Measurements from ENCODE around the gene LHX4.

The LHX4 gene

GRCh38 chr1:180190091-180190490 is 40.0 kb upstream of the LHX4 start:
- no peak for DNase-seq (ENCODE audit: low spot score)
- H3K27ac ChIP-seq: no peak overlapping the region
- ChIA-PET CTCF (interaction anchor here (1.4 kb wide), 1 partner anchor 41 kb away, joined by 5 read pairs; no protein-coding TSS in a partner anchor), POLR2A (ENCODE audit: low non-redundant PET) (no interaction called here)
- TF ChIP-seq CTCF (conservative IDR thresholded peaks at IDR 0.05; ENCODE audit: low read depth): no peak

- DNase-seq (ENCODE audit: low spot score): no peak
- ChIA-PET CTCF (interaction anchor here (0.6 kb wide), 1 partner anchor 38 kb away, joined by 3 read pairs; no protein-coding TSS in a partner anchor), POLR2A (ENCODE audit: low non-redundant PET) (no interaction called here)
- no peak overlapping the region for H3K27ac ChIP-seq
- TF ChIP-seq CTCF (conservative IDR thresholded peaks at IDR 0.05; ENCODE audit: low read depth): no peak
Observed at GRCh38 chr1:180192172-180192571, 37.9 kb upstream of the LHX4 start.

GRCh38 chr1:180193141-180194047 is 36.7 kb upstream of the LHX4 start:
- ChIA-PET POLR2A (ENCODE audit: low non-redundant PET) (no interaction called here), CTCF (no interaction called here)
- TF ChIP-seq CTCF (conservative IDR thresholded peaks at IDR 0.05; ENCODE audit: low read depth): no peak
- no peak for DNase-seq (ENCODE audit: low spot score)
- no peak overlapping the region for H3K27ac ChIP-seq

GRCh38 chr1:180194048-180194425 is 36.0 kb upstream of the LHX4 start:
- no peak for DNase-seq (ENCODE audit: low spot score)
- ChIA-PET CTCF (no interaction called here), POLR2A (ENCODE audit: low non-redundant PET) (no interaction called here)
- H3K27ac ChIP-seq: no peak overlapping the region
- no peak for TF ChIP-seq CTCF (conservative IDR thresholded peaks at IDR 0.05; ENCODE audit: low read depth)

- POLR2A ChIA-PET (ENCODE audit: low non-redundant PET): no interaction called here
- no peak overlapping the region for H3K27ac ChIP-seq
- no peak for TF ChIP-seq CTCF (conservative IDR thresholded peaks at IDR 0.05; ENCODE audit: low read depth)
- CTCF ChIA-PET: interaction anchor here (0.6 kb wide), 1 partner anchor 14 kb away, joined by 4 read pairs; no protein-coding TSS in a partner anchor
- DNase-seq (ENCODE audit: low spot score): no peak
Observed at GRCh38 chr1:180194546-180195207, 35.4 kb upstream of the LHX4 start.

GRCh38 chr1:180195401-180195800 is 34.7 kb upstream of the LHX4 start:
- no peak for DNase-seq (ENCODE audit: low spot score)
- H3K27ac ChIP-seq: no peak overlapping the region
- ChIA-PET CTCF (interaction anchor here (0.6 kb wide), 1 partner anchor 15 kb away, joined by 4 read pairs; no protein-coding TSS in a partner anchor), POLR2A (ENCODE audit: low non-redundant PET) (no interaction called here)
- no peak for TF ChIP-seq CTCF (conservative IDR thresholded peaks at IDR 0.05; ENCODE audit: low read depth)

All from RWPE1 (cell line).